Measurements from ENCODE around the gene STK35. TPM values are rescaled to one million over a fixed set of nuclear protein-coding genes. Genes with fewer than 3 reads are reported as not detected.

Gene STK35
- total and polyA plus RNA-seq, 2 of the 8 experiments (the other 6 are each of a cell fraction or from before 2014, with no cell fraction given) = 24.9 to 45.0 TPM

- TF ChIP-seq CTCF (IDR thresholded peaks at IDR 0.05; ENCODE audit: control extremely low read depth in 1 of 3, insufficient read depth in 1 of 3, low read depth in 1 of 3, low read length in 3 of 3) = no peak
These were observed 42.0 kb downstream of the STK35 start (continued) for GRCh38 chr20:2143594-2143993.
